ENCODE measurements around the gene AFF4.
"Not testable (repeated sequence)": the region's sequence is repeated elsewhere in the genome, so short reads cannot be mapped to it uniquely, and the experiment has no call there.

Gene AFF4

GRCh38 chr5:132887283-132887682, 76.2 kb downstream of the AFF4 start:
- no peak for DNase-seq

GRCh38 chr5:132886064-132886823, 77.2 kb downstream of the AFF4 start:
- no peak for DNase-seq

GRCh38 chr5:132884548-132884947, 78.9 kb downstream of the AFF4 start:
- DNase-seq, result no peak

GRCh38 chr5:132883261-132883834, 80.1 kb downstream of the AFF4 start:
- peak; percentile 48 for DNase-seq

GRCh38 chr5:132877938-132878337, 85.5 kb downstream of the AFF4 start:
- no peak for DNase-seq

GRCh38 chr5:132877466-132877865, 86.0 kb downstream of the AFF4 start:
- DNase-seq, result no peak

GRCh38 chr5:132876020-132876759, 87.2 kb downstream of the AFF4 start:
- DNase-seq, result no peak

GRCh38 chr5:132873930-132874271, 89.5 kb downstream of the AFF4 start:
- no peak for DNase-seq

- no peak for DNase-seq
These were observed 90.1 kb downstream of the AFF4 start, which contains the start of gene LEAP2 for GRCh38 chr5:132873119-132873929. Gene LEAP2 (plus strand): TSS chr5:132873668. CDS start chr5:132873695, 27 bp downstream.

- DNase-seq, result no peak
These were observed 90.7 kb downstream of the AFF4 start for GRCh38 chr5:132872788-132873118.

- DNase-seq, result no peak
These were observed 91.8 kb downstream of the AFF4 start for GRCh38 chr5:132871459-132872284.

- no peak for DNase-seq
These were observed 92.6 kb downstream of the AFF4 start for GRCh38 chr5:132870801-132871200.

- DNase-seq, result no peak
These were observed 94.7 kb downstream of the AFF4 start for GRCh38 chr5:132868754-132869153.

- no peak for DNase-seq
These were observed 96.4 kb downstream of the AFF4 start for GRCh38 chr5:132867046-132867451.

- peak; percentile 95 for DNase-seq
These were observed 96.9 kb downstream of the AFF4 start, which contains the start of the genes GDF9 and UQCRQ for GRCh38 chr5:132866342-132867045. Gene GDF9 (minus strand): TSS chr5:132866469. CDS start chr5:132864533, 1,936 bp downstream. Gene UQCRQ (plus strand): TSS chr5:132866642. CDS start chr5:132866882, 240 bp downstream.

- DNase-seq, result no peak
These were observed 97.6 kb downstream of the AFF4 start for GRCh38 chr5:132865668-132866341.

GRCh38 chr5:132860742-132861141, 102.7 kb downstream of the AFF4 start:
- no peak for DNase-seq

GRCh38 chr5:132859889-132860437, 103.5 kb downstream of the AFF4 start:
- no peak for DNase-seq

GRCh38 chr5:132856011-132856410, 107.4 kb downstream of the AFF4 start:
- DNase-seq, result no peak

GRCh38 chr5:132854992-132855391, 108.4 kb downstream of the AFF4 start:
- DNase-seq, result not testable (repeated sequence)

Data from NCI-H748 treated with DMSO at 0.1 percent for 48 hours (cell line).